HL-60/S4 treated with phorbol 12-myristate 13-acetate at 8.2 ng/mL for 4 days and 3 days (cell line): ENCODE measurements around the gene RAD9A.
"Not testable (repeated sequence)": the region's sequence is repeated elsewhere in the genome, so short reads cannot be mapped to it uniquely, and the experiment has no call there.

Experiments used
- in situ Hi-C: fragments of 300-500 bp; cut with MboI; formaldehyde crosslinking; loops from 2 replicates; pipeline ENCODE4 v1.15.0; 2022; ENCODE audit warnings: low sequenced_read_pairs

RAD9A gene

DNA sequence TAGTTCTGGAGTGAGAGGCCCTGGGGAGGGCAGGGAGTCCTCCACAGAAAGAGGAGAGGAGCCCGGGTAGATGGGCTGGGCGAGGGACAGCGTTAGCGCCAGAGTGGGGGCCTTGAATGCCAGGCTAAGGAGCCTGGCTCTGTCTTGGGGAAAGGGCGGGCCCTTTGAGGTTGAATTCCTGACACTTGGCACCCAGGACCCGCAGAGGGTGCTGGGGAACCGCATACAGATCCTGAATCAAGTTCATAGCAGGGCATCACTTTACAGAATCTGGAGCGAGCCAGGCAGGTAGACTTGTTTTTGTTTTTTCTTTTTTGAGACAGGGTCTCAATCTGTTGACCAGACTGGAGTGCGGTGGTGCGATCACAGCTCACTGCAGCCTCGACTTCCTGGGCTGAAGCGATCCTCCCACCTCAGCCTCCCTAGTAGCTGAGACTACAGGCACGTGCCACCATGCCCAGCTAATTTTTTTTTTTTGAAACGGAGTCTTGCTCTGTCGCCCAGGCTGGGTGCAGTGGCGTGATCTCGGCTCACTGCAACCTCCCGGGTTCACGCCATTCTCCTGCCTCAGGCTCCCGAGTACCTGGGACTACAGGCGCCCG, 29.7 kb downstream of the RAD9A start:
- in situ Hi-C loops = no loop called here

DNA sequence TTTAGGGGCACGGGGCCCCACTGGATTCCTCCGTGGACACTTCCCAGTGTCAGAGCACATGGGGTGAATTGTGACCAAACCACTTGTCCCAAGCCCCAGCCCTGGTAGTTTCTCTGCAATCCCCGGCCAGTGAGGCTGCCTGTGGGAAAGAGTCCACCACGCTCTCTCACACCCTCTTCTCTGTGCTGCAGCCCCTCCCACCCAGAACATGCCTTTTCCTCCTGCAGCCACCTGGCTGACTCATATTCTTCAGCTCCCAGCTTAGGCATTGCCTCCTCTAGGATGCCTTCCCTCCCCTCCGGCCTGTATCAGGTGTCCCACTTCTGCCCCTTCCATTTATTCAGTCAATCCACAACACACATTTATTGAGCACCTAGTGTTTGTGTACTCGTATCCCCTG, 31.1 kb downstream of the RAD9A start:
- in situ Hi-C loops = no loop called here

DNA sequence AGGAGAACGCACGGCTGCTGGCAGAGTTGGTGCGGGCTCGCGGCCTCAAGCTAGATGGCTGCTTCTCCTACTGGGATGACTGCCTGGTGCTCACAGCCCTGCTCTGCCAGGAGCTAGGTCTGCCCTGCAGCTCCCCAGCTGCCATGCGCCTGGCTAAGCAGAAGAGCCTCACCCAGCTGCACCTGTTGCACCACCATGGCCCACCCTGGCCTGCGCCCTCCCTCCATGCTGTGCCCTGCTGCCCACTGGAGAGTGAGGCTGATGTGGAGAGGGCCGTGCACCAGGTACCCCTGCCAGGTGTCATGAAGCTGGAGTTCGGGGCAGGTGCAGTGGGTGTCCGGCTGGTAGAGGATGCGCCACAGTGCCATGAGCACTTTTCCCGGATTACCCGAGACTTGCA, 31.7 kb downstream of the RAD9A start:
- in situ Hi-C loops = no loop called here

DNA sequence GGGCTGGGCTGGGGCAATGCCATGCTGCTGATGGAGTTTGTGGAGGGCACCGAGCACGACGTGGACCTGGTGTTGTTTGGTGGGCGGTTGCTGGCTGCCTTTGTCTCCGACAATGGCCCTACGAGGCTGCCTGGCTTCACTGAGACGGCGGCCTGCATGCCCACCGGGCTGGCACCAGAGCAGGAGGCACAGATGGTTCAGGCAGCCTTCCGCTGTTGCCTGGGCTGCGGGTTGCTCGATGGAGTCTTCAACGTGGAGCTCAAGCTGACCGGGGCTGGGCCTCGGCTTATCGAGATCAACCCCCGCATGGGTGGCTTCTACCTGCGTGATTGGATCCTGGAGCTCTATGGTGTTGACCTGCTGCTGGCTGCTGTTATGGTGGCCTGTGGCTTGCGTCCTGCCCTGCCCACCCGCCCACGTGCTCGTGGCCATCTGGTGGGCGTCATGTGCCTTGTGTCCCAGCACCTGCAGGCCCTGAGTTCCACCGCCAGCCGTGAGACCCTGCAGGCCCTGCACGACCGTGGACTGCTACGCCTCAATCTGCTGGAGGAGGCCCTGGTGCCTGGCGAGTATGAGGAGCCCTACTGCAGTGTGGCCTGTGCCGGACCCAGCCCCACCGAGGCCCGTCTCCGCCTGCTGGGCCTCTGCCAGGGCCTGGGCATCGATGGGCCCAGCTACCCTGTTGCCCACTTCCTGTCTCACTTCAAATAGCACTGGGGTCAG, 32.3 kb downstream of the RAD9A start:
- in situ Hi-C loops = no loop called here

DNA sequence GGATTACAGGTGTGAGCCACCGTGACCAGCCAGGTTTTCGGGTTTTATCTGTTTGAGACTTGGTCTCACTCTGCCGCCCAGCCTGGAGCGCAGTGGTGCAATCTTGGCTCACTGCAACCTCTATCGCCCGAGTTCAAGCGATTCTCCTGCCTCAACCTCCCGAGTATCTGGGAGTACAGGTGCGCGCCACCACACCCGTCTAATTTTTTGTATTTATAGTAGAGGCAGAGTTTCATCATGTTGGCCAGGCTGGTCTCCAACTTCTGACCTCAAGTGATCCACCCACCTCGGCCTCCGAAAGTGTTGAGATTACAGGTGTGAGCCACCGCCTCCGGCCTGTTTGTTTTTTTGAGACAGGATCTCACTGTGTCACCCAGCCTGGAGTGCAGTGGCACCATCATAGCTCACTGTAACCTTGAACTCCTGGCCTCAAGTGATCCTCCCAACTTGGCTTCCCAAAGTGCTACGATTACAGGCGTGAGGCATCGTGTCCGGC, 35.6 kb downstream of the RAD9A start:
- in situ Hi-C loops = not testable (repeated sequence)

DNA sequence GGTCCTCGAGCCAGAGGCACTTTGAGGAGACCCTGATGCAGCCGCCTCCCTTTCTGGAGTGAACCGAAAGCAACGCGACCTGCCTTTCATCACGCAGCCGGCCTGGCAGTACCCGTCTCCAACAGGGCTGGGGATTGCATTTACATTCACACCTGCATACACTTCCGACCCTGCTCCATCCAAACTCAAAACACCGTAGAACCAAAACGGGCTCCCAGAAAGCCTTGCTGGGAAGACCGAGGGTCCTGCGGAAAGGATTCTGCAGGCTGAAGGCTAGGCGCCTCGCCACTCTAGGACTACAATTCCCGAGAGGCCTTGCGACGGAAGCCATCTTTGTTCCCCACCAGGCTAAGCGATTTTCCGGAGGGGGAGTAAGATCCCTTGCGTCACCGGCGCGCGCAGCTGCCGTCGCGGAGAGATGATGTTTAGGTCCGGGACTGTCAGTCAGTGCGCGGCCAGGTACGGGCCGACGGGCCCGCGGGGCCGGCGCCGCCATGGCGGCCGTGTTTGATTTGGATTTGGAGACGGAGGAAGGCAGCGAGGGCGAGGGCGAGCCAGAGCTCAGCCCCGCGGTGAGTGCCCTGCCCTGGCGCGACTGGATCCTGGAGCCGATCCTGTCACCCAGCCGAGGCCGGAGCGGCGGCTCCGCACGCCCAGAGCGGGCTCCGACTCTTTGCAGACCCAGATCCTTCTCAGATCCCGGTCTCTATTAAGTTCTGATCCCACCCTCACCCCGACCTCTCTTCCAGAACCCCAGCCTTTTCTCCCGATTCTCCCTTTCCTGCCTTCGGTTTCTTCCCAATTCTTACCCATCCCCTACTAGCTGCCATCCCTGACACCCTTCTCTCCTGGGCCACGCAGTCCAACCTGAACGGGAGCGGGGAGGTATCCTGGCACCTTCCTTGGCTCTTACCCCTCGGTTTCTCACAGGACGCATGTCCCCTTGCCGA, 36.5 kb downstream of the RAD9A start, which contains the start of gene RPS6KB2:
Gene RPS6KB2, plus strand, starts transcription at position 443 of the 950 bp plus-strand sequence. Its CDS starts 52 bp downstream, at position 495.
- in situ Hi-C loops = no loop called here

DNA sequence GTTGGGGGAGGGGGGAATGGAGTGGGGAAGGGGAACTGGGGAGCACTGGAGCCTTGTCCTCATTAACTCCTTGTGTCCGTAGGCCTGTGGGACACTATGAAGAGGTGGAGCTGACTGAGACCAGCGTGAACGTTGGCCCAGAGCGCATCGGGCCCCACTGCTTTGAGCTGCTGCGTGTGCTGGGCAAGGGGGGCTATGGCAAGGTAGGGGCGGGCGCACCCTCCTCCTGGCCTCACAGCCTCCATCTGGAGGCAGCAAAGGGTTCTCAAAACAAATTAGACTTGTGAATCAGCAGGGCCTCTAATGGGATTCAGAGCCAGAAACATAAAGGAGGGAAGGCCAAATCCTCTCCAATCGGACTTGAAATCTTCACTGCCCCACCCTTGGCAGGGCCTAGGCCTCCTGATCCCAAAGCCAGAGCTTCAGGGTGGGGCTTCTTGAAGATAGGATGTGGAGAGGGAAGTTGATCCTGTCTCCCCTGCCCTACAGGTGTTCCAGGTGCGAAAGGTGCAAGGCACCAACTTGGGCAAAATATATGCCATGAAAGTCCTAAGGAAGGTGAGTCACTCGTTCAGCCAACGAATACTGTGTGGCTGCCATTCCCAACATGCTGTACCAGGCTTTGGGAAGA, 37.4 kb downstream of the RAD9A start:
- in situ Hi-C loops = no loop called here

DNA sequence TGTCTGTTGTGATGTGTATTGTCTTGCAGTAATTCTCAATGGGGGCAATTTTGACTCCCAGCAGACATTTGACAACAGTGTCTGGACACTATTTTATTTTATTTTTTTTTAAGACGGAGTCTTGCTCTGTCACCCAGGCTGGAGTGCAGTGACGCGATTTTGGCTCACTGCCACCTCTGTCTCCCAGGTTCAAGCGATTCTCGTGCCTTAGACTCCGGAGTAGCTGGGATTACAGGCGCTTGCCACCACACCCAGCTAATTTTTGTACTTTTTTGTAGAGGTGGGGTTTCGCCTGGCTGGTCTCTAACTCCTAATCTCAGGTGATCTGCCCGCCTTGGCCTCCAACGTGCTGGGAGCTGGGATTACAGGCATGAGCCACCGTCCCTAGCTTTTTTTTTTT, 37.9 kb downstream of the RAD9A start:
- in situ Hi-C loops = no loop called here

DNA sequence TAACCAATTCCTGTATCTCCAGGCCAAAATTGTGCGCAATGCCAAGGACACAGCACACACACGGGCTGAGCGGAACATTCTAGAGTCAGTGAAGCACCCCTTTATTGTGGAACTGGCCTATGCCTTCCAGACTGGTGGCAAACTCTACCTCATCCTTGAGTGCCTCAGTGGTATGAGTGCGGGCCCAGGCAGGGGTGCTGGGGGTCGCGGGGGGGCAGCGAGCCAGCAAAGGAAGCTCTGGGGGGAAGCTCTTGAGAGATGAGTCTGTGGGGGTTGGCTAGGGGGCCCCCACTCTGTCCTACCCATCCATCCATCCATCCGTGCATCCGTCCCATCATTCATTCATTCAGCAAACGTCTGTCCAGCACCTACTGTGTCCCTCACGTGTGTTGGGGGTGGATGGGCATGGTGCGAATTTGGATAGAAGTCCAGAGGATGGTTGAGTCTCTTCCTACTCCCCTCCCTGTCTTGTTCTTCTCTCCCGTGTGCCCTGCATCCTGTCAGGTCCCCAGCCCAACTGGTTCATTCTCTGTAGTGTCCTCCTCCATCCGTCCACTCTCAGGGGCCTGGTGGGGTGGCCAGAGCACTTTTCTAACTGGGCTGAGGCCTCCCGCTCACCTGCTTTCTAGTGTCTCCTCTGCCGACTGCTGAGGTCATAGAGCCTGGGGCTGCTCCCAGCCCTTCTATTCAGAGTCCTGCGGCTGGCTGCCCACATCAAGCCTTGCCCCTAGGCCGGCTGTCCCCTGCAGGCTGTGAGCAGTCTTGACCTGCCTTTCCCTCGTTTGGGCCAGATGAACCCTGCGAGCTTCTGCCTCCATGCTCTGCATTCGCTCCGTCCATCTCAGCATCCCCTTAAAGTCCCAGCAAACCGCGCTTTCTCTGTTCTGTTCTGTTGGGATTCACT, 39.8 kb downstream of the RAD9A start:
- in situ Hi-C loops = no loop called here

DNA sequence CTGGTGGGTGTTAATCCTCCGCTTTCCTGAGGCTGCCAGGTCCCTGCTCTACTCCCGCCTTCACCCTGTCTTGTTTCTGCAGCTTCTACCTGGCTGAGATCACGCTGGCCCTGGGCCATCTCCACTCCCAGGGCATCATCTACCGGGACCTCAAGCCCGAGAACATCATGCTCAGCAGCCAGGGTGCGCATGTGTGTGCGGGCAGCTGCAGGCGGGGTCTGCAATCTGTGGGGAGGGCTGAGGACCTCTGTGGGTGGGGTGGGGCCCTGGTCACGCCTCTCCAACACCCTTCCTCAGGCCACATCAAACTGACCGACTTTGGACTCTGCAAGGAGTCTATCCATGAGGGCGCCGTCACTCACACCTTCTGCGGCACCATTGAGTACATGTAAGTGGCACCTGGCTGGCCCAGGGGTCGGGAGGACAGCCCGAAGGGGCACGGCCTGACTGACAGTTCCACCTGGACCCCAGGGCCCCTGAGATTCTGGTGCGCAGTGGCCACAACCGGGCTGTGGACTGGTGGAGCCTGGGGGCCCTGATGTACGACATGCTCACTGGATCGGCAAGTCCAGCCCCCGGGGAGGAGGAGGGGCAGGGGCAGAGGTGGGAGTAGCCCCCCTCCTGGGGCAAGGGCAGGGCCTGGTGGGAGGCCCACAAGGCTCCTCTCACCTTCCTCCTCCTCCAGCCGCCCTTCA, 41.0 kb downstream of the RAD9A start:
- in situ Hi-C loops = no loop called here

DNA sequence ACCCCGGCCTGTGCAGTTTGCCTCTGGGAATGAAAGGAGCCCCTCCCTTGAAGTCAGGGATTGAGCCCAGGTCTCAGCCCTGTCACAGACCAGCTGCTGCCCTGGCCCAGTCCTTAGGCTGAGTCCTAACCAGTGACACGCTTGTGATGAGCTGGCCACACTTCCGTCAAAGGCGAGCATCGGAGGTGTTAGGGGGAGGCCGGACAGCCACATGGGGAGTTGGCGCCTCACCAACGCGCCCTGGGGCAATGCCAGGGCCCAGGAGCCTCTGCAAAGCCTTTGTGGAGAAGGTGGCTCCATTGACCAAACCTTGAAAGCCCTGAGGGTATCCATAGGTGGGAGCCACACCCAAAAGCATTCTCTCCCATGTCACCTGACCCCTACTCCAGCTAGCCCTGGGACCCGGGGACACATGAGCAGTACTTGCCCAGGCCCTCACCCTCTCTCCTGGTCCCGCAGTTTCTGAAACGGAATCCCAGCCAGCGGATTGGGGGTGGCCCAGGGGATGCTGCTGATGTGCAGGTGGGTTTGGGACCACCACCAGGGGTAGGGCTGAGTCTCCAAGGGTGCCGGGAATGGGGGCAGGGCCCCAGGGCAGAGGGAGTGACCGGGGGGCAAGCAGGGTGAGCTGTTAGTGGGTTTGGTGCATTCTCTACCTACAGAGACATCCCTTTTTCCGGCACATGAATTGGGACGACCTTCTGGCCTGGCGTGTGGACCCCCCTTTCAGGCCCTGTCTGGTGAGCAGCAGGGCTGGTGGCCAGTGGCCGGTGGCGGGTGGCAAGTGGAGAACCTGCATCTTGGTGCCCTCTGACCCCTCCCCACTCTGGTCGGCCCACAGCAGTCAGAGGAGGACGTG, 42.0 kb downstream of the RAD9A start:
- in situ Hi-C loops = no loop called here

DNA sequence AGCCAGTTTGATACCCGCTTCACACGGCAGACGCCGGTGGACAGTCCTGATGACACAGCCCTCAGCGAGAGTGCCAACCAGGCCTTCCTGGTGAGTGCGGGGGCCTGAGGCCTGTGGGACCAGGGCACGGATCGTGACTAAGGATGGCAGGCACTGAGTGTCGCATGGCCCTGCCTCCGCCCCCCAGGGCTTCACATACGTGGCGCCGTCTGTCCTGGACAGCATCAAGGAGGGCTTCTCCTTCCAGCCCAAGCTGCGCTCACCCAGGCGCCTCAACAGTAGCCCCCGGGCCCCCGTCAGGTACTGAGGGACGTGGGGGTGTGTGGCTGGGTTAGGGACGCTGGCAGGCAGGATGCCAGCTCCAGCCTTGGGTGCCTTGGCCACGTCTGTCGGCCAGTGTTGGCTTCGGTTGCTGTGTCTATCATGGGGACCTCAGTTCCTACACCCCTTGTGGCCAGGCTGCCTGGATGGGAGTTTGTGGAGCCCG, 42.7 kb downstream of the RAD9A start:
- in situ Hi-C loops = no loop called here

DNA sequence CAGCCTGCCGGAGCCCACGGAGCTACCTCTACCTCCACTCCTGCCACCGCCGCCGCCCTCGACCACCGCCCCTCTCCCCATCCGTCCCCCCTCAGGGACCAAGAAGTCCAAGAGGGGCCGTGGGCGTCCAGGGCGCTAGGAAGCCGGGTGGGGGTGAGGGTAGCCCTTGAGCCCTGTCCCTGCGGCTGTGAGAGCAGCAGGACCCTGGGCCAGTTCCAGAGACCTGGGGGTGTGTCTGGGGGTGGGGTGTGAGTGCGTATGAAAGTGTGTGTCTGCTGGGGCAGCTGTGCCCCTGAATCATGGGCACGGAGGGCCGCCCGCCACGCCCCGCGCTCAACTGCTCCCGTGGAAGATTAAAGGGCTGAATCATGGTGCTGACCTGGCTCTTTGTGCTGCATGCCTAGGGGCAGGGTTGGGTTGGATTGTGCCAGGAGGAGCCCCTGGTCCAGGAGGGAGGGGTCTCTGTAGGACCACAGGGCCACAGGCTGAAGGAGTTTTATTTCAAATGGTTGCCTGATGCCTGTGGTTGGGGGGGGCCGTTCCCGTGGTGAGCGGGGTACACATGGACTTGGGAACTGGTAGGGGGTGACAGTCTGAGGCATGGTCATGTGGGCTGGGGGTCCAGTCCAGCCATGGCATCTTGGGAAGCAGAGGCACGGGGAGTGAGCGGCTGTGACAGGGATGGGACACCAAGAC, 43.4 kb downstream of the RAD9A start:
- in situ Hi-C loops = no loop called here

DNA sequence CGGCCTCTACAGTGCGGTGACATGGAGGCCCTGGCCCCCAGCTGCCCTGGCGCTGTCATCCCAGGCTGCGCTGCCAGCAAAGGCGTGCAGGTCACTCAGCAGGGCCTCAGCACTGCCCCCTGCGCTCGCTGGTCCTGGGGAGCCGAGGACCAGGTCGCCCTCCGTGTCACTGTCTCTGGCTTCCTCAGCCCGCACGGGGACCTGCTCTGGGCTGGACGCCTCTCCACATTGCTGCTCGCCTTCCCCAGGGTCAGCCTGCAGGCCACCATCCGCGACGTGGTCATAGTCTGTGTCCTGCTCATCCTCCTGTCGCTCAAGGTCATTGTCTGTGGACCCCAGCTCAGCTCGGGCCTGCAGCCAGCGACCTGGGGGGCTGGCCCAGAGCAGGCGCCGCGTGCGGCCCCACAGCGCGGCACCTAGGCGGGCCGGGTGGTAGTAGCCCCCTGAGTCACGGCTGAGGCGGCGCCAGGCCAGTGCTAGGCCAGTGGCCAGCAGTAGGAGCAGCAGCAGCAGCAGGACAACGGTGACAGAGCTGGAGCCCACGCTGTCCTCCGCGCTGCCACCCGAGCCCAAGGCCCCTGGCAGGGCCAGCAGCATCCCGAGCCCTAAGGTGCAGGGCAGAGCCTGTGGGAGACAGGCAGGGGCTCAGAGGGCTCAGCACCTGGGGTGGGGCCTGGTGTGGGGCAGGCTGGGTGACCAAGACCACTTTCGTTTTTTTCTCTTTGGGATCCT, 44.1 kb downstream of the RAD9A start:
- in situ Hi-C loops = no loop called here

DNA sequence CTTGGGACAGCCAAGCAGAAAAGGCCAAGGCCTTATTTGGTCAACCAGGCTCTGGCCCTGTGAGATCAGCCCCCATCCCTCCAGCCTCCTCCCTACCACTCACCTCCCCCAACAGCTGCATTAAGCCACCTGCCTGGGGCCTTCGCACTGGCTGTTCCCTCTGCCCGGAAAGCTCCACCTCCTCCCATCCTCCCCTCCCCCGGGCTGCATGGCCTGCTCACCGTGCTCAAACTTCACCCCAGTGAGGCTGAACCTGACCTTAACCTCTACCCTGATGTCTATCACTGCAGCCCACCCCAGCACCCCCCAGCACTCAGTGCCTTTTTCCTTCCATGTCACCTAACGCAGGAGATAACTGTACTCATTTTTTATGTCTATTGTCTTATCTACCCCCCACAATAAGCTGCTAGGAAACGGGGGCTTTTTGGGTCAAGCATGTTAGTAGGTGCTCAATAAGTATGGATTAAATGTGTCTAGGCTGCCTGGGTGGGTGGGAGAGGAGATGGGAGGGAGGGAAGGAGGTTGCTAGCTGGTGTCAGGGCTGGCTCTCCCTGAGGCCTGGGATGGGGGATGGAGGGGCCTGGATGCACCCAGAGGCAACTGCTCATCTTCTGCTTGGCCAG, 44.8 kb downstream of the RAD9A start:
- in situ Hi-C loops = no loop called here

DNA sequence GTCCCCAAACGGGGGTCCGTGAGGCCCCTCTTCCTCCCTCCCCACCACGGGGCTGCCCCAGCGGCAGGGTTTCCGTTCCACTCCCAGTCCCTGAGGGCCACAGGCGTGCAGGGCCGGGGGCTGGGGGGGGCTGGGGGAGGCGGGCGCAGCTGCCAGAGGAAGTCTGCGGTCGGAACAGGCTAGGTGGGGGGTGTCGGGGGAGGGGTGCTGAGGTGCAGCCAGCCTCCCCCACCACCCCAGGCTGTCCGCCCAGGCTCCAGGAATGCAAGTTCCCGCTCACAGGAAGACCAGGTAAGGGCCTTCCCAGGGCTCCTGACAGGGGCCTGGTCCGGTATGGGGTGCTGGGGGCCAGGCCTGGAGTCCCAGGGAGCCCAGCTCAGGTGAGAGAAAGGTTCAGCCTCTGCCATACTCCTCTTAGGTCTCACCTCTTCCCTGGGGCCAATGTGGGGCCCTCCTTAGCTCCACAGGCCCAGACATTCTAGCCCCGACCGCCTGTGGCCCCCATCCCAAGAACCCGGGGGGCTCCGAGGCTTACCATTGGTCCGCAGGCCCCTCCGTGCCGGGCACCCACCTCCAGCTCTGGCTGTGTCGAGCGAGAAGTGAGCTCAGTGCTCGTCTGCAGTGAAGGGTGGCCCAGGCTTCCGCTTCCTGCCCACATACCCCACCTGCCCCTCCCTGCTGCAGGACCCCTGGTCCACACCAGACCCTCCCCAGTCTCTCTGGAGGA, 45.5 kb downstream of the RAD9A start, which contains the start of gene PTPRCAP:
Gene PTPRCAP, minus strand, starts transcription at position 601 of the 727 bp plus-strand sequence. Its CDS starts 63 bp downstream, at position 538.
- in situ Hi-C loops = no loop called here
